ENCODE results near the gene AUTS2.

DNA sequence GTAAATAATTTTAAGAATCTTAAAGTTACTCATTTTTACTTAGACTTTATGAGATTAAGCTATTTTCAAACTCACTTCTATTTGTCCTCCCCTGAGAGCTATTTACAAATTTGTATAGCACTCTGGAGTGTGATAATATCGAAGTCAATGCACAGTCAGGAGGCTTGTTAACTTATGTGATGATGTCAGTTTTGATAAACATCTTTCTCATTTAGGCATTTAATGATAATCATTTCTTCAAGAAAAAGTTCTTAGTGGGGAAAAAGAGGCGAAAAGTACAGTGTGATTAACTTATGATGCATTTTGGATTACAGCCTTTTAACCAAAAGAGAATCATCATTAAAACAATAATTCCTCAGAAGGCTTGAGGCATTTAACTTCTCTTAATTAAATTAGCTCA, 468.6 kb downstream of the AUTS2 start:
- no peak for TF ChIP-seq ZNF212 (CRISPR knock-in tag; IDR thresholded peaks at IDR 0.05)
- TF ChIP-seq HNRNPUL1 (IDR thresholded peaks at IDR 0.05; ENCODE audit: low read length): no peak
- no peak for TF ChIP-seq NFE2 (IDR thresholded peaks at IDR 0.05; ENCODE audit: low read depth)
- TF ChIP-seq, protein P1, sequence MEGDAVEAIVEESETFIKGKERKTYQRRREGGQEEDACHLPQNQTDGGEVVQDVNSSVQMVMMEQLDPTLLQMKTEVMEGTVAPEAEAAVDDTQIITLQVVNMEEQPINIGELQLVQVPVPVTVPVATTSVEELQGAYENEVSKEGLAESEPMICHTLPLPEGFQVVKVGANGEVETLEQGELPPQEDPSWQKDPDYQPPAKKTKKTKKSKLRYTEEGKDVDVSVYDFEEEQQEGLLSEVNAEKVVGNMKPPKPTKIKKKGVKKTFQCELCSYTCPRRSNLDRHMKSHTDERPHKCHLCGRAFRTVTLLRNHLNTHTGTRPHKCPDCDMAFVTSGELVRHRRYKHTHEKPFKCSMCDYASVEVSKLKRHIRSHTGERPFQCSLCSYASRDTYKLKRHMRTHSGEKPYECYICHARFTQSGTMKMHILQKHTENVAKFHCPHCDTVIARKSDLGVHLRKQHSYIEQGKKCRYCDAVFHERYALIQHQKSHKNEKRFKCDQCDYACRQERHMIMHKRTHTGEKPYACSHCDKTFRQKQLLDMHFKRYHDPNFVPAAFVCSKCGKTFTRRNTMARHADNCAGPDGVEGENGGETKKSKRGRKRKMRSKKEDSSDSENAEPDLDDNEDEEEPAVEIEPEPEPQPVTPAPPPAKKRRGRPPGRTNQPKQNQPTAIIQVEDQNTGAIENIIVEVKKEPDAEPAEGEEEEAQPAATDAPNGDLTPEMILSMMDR (IDR thresholded peaks at IDR 0.05 in 2 of 3, conservative IDR thresholded peaks at IDR 0.05 in 1 of 3; ENCODE audit: insufficient read depth in 2 of 3, low read depth in 1 of 3, low read length in 3 of 3): no peak
- no peak for TF ChIP-seq CEBPB (tag; IDR thresholded peaks at IDR 0.05)
